GM23248 (cell line): ENCODE results near the gene VPS25.

ENCODE experiments used
- EZH2 ChIP-seq: fragments of 200-600 bp; sonication (generic); IDR thresholded peaks from 2 replicates; pipeline ENCODE4 v1.6.1; 2018; ENCODE audit warnings: antibody characterized with exemption, mild to moderate bottlenecking; ENCODE audit not compliant: insufficient read depth, poor library complexity, severe bottlenecking
- EZH2phosphoT487 ChIP-seq: fragments of 200-600 bp; sonication (generic); IDR thresholded peaks from 2 replicates; pipeline ENCODE4 v1.6.1; 2018; ENCODE audit warnings: antibody characterized with exemption, moderate library complexity, mild to moderate bottlenecking, low read depth; ENCODE audit not compliant: insufficient read depth

DNA sequence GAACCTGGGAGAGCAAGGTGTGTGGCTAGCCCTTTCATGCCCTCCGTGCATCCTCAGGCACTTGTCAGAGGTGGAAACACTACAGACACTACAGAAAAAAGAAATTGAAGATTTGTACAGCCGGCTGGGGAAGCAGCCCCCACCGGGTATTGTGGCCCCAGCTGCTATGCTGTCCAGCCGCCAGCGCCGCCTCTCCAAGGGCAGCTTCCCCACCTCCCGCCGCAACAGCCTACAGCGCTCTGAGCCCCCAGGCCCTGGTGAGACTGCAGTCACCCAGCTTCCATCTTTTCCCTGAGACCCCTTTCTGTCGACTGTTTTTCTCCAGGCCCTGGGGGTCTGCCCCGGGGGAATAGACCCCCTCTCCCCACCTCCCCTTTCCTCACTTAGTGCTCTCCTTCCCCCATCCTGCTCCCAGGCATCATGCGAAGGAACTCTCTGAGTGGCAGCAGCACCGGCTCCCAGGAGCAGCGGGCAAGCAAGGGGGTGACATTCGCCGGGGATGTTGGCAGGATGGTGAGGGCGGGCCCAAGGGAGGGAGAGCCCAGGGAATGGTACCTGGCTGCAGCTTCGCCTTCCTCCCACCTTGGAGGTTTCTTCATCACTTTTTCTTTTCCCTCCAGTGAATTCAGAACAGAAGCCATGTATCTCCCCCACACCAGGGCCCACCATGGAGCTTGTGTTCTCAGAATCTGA lies 23.0 kb downstream of the VPS25 start:
- TF ChIP-seq EZH2 (no peak), EZH2phosphoT487 (no peak)
